Measurements from ENCODE around the gene LAMA2.
A peak's percentile ranks its signal among the peaks of the same experiment; 100 is the strongest.

Gene LAMA2

DNA sequence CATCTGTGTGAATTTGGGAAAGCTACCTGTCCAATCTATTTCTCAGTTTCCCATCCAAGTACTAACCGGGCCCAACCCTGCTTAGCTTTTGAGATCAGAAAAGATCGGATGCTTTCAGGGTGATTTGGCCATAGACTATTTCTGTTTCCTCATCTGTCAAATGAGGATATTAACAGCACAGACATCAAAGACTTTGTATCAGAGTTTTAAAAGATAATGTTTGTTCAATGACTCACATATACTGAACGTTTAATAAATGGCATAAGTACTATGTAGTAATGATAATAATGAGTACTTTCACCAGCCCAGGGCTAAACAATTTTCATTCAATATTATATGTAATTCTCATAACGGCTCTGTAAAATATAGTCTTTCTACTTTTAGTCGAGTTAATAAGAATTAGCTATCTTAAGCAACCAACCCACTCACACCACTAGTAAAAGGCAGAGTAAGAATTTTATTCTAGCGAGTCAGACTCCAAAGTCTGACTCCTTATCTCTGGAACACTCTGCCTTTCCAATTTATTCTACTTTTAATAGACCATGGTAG is 610.5 kb downstream of the LAMA2 start:
- Histone ChIP-seq H4K91ac (ENCODE audit: low read length) (no peak overlapping the region), H2BK120ac (ENCODE audit: low read depth, low read length) (no peak overlapping the region), H3K4me2 (ENCODE audit: low read length, poor library complexity, severe bottlenecking) (no peak overlapping the region), H3K27me3 (ENCODE audit: control insufficient read depth in 1 of 2, insufficient read depth in 1 of 2, low read length in 2 of 2) (no peaks in the 10 kb centered on the region), H3K9me3 (ENCODE audit: control insufficient read depth, low read length) (no peaks in the 10 kb centered on the region), H3K4me3 (ENCODE audit: insufficient read depth in 1 of 2, low read depth in 1 of 2, low read length in 2 of 2) (no peak overlapping the region), H3K14ac (ENCODE audit: low read length in 2 of 2) (no peak overlapping the region), H3K4ac (ENCODE audit: low read depth in 1 of 2, low read length in 2 of 2) (no peak overlapping the region), H2AFZ (ENCODE audit: low read depth, low read length) (no peak overlapping the region), H3K4me1 (ENCODE audit: control insufficient read depth, insufficient read depth, low read depth, low read length) (peaks cover 4% of the 10 kb centered on the region), H2BK15ac (ENCODE audit: low read depth, poor library complexity, severe bottlenecking) (no peak overlapping the region), H3K9ac (ENCODE audit: low read length) (peak overlapping the region; percentile 61), H3K36me3 (ENCODE audit: control insufficient read depth in 1 of 2, insufficient read depth in 2 of 2, low read depth in 1 of 2, low read length in 2 of 2) (peaks cover 0 to 3% of the 10 kb centered on the region in 2 experiments), H2AK5ac (ENCODE audit: low read length, severe bottlenecking) (no peak overlapping the region), H3K79me1 (replicated peaks; ENCODE audit: low read length, poor library complexity, severe bottlenecking) (peaks cover 4% of the 10 kb centered on the region), H3K18ac (ENCODE audit: low read depth in 1 of 2, low read length in 2 of 2) (no peak overlapping the region), H2BK12ac (ENCODE audit: low read length in 2 of 2) (no peak overlapping the region), H3K27ac (ENCODE audit: low read length, poor library complexity, severe bottlenecking) (peak overlapping the region; percentile 55), H3K23ac (ENCODE audit: low read length in 2 of 2) (no peak overlapping the region), H2BK5ac (ENCODE audit: low read depth, low read length, poor library complexity, severe bottlenecking) (no peak overlapping the region), H4K8ac (ENCODE audit: low read length) (no peak overlapping the region)
- 13% methylated on average over 2 of the region's 6 CpGs for WGBS
- DNase-seq, result peak; percentile 54

DNA sequence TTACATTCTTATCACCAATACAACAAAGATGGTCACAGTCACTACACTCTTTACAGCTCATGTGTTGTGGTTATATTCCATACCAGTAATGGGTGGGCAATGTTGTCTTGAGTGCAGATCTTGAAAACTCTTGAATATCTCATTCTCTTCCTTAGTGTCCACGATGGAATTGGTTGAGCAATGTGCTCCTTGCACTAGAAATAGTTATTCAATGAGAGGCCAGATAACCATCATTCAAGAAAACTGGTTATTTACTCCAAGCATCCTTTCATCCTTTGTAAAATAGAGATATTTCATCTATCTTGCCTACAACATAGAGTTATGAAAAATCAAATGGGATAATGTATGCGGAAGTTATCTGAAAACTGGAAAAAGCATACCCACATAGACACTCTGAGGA is 611.2 kb downstream of the LAMA2 start:
- Histone ChIP-seq H3K23ac (ENCODE audit: low read length in 2 of 2) (no peak overlapping the region), H3K4me2 (ENCODE audit: low read length, poor library complexity, severe bottlenecking) (no peak overlapping the region), H3K36me3 (ENCODE audit: control insufficient read depth in 1 of 2, insufficient read depth in 2 of 2, low read depth in 1 of 2, low read length in 2 of 2) (peaks cover 0 to 3% of the 10 kb centered on the region in 2 experiments), H3K9ac (ENCODE audit: low read length) (peak overlapping the region; percentile 61), H2AFZ (ENCODE audit: low read depth, low read length) (no peak overlapping the region), H2BK15ac (ENCODE audit: low read depth, poor library complexity, severe bottlenecking) (no peak overlapping the region), H3K27me3 (ENCODE audit: control insufficient read depth in 1 of 2, insufficient read depth in 1 of 2, low read length in 2 of 2) (no peaks in the 10 kb centered on the region), H3K4ac (ENCODE audit: low read depth in 1 of 2, low read length in 2 of 2) (no peak overlapping the region), H4K91ac (ENCODE audit: low read length) (no peak overlapping the region), H3K4me3 (ENCODE audit: insufficient read depth in 1 of 2, low read depth in 1 of 2, low read length in 2 of 2) (no peak overlapping the region), H3K27ac (ENCODE audit: low read length, poor library complexity, severe bottlenecking) (peak overlapping the region; percentile 67), H2AK5ac (ENCODE audit: low read length, severe bottlenecking) (no peak overlapping the region), H2BK12ac (ENCODE audit: low read length in 2 of 2) (no peak overlapping the region), H2BK5ac (ENCODE audit: low read depth, low read length, poor library complexity, severe bottlenecking) (no peak overlapping the region), H2BK120ac (ENCODE audit: low read depth, low read length) (no peak overlapping the region), H3K18ac (ENCODE audit: low read depth in 1 of 2, low read length in 2 of 2) (no peak overlapping the region), H4K8ac (ENCODE audit: low read length) (no peak overlapping the region), H3K9me3 (ENCODE audit: control insufficient read depth, low read length) (no peaks in the 10 kb centered on the region), H3K79me1 (replicated peaks; ENCODE audit: low read length, poor library complexity, severe bottlenecking) (peaks cover 6% of the 10 kb centered on the region), H3K14ac (ENCODE audit: low read length in 2 of 2) (no peak overlapping the region), H3K4me1 (ENCODE audit: control insufficient read depth, insufficient read depth, low read depth, low read length) (peaks cover 6% of the 10 kb centered on the region)
- 71% methylated on average over 1 of the region's 2 CpGs for WGBS
- peak; percentile 37 for DNase-seq

DNA sequence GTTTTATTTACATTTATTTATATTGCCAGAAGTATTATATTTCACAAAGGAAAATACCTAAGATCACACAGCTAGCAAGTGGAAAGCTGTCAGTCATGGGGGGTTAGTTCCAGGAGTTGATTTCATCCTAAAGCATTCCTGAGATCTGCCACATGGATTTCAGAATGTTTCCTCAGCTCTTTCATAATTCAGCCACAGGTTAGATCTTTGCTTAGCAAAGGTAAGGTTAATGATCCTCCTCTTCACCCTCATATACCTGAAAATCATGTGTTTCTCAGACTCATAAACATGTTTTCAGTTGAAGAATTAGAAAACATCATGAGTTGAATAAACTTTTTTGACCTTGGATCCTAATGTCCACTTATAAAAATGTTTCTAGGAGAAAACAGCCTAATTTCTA is 611.6 kb downstream of the LAMA2 start:
- Histone ChIP-seq H3K4me2 (ENCODE audit: low read length, poor library complexity, severe bottlenecking) (no peak overlapping the region), H3K9me3 (ENCODE audit: control insufficient read depth, low read length) (no peaks in the 10 kb centered on the region), H3K18ac (ENCODE audit: low read depth in 1 of 2, low read length in 2 of 2) (no peak overlapping the region), H2BK120ac (ENCODE audit: low read depth, low read length) (no peak overlapping the region), H3K4ac (ENCODE audit: low read depth in 1 of 2, low read length in 2 of 2) (no peak overlapping the region), H3K23ac (ENCODE audit: low read length in 2 of 2) (no peak overlapping the region), H4K8ac (ENCODE audit: low read length) (no peak overlapping the region), H2BK5ac (ENCODE audit: low read depth, low read length, poor library complexity, severe bottlenecking) (no peak overlapping the region), H3K36me3 (ENCODE audit: control insufficient read depth in 1 of 2, insufficient read depth in 2 of 2, low read depth in 1 of 2, low read length in 2 of 2) (peaks cover 0 to 3% of the 10 kb centered on the region in 2 experiments), H3K14ac (ENCODE audit: low read length in 2 of 2) (no peak overlapping the region), H3K27me3 (ENCODE audit: control insufficient read depth in 1 of 2, insufficient read depth in 1 of 2, low read length in 2 of 2) (no peaks in the 10 kb centered on the region), H3K27ac (ENCODE audit: low read length, poor library complexity, severe bottlenecking) (no peak overlapping the region), H4K91ac (ENCODE audit: low read length) (no peak overlapping the region), H2AFZ (ENCODE audit: low read depth, low read length) (no peak overlapping the region), H3K9ac (ENCODE audit: low read length) (no peak overlapping the region), H2BK15ac (ENCODE audit: low read depth, poor library complexity, severe bottlenecking) (no peak overlapping the region), H3K4me3 (ENCODE audit: insufficient read depth in 1 of 2, low read depth in 1 of 2, low read length in 2 of 2) (no peak overlapping the region), H3K4me1 (ENCODE audit: control insufficient read depth, insufficient read depth, low read depth, low read length) (peaks cover 7% of the 10 kb centered on the region), H3K79me1 (replicated peaks; ENCODE audit: low read length, poor library complexity, severe bottlenecking) (peaks cover 6% of the 10 kb centered on the region), H2AK5ac (ENCODE audit: low read length, severe bottlenecking) (no peak overlapping the region), H2BK12ac (ENCODE audit: low read length in 2 of 2) (no peak overlapping the region)
- DNase-seq, result no peak

DNA sequence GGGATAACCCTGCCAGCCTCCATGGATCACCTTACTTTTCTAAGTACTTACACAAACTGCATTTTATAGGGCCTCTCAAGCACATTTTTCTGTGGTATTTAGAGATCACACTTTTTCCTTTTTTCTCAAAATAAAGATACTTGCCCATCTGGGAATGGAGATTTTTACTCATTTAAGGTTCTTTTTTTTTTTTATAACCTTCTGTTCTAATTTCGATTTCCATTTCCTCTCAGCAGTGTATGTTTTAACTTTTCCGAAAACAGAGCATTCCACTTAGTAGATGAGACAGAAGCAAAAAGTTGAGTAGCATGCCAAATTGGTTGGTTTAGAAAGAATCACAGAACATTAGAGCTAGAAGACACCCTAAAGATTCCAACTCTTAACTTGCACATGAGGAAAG is 612.7 kb downstream of the LAMA2 start:
- Histone ChIP-seq H3K4me3 (ENCODE audit: insufficient read depth in 1 of 2, low read depth in 1 of 2, low read length in 2 of 2) (no peak overlapping the region), H3K4me2 (ENCODE audit: low read length, poor library complexity, severe bottlenecking) (no peak overlapping the region)
- 92% methylated on average over 2 of the region's 2 CpGs for WGBS

More for the DNA sequence above, 612.7 kb downstream of the LAMA2 start:
- no peak overlapping the region for H3K9ac ChIP-seq (ENCODE audit: low read length)
- no peak overlapping the region for H3K23ac ChIP-seq (ENCODE audit: low read length in 2 of 2)
- no peak overlapping the region for H2BK5ac ChIP-seq (ENCODE audit: low read depth, low read length, poor library complexity, severe bottlenecking)
- no peak overlapping the region for H2BK12ac ChIP-seq (ENCODE audit: low read length in 2 of 2)
- H3K27me3 ChIP-seq (ENCODE audit: control insufficient read depth in 1 of 2, insufficient read depth in 1 of 2, low read length in 2 of 2), result no peaks in the 10 kb centered on the region
- H3K9me3 ChIP-seq (ENCODE audit: control insufficient read depth, low read length), result no peaks in the 10 kb centered on the region
- H3K14ac ChIP-seq (ENCODE audit: low read length in 2 of 2), result no peak overlapping the region
- no peak overlapping the region for H3K4ac ChIP-seq (ENCODE audit: low read depth in 1 of 2, low read length in 2 of 2)
- H3K4me1 ChIP-seq (ENCODE audit: control insufficient read depth, insufficient read depth, low read depth, low read length), result peaks cover 9% of the 10 kb centered on the region
- no peak overlapping the region for H4K91ac ChIP-seq (ENCODE audit: low read length)
- no peak overlapping the region for H3K27ac ChIP-seq (ENCODE audit: low read length, poor library complexity, severe bottlenecking)
- H2BK15ac ChIP-seq (ENCODE audit: low read depth, poor library complexity, severe bottlenecking), result no peak overlapping the region
- H2BK120ac ChIP-seq (ENCODE audit: low read depth, low read length), result no peak overlapping the region
- no peak overlapping the region for H2AK5ac ChIP-seq (ENCODE audit: low read length, severe bottlenecking)
- H2AFZ ChIP-seq (ENCODE audit: low read depth, low read length), result no peak overlapping the region
- H3K18ac ChIP-seq (ENCODE audit: low read depth in 1 of 2, low read length in 2 of 2), result no peak overlapping the region
- peaks cover 6% of the 10 kb centered on the region for H3K79me1 ChIP-seq (replicated peaks; ENCODE audit: low read length, poor library complexity, severe bottlenecking)
- H4K8ac ChIP-seq (ENCODE audit: low read length), result no peak overlapping the region
- no peak for DNase-seq
- peaks cover 0 to 3% of the 10 kb centered on the region in 2 experiments for H3K36me3 ChIP-seq (ENCODE audit: control insufficient read depth in 1 of 2, insufficient read depth in 2 of 2, low read depth in 1 of 2, low read length in 2 of 2)

Measured in mesenchymal stem cell (in vitro differentiated cells and primary cell).